Right renal pelvis (tissue), 4 donors: ENCODE results near the gene GPR65. TPM values are rescaled to one million over a fixed set of nuclear protein-coding genes. Genes with fewer than 3 reads are reported as not detected.

Experiments
- DNase-seq, 4 donors: peaks; one replicate each; pipeline ENCODE4 v3.0.0-alpha.2; 2013; ENCODE audit warnings: low read depth in 4 of 4, low spot score in 3 of 4, missing footprints in 1 of 4
- polyA plus RNA-seq, 4 donors: library from polyadenylated mRNA; unstranded; fragments of 120-200 nt; gene quantifications; one replicate each; pipeline ENCODE4 v1.2.1, GENCODE V29; 2013; ENCODE audit not compliant: insufficient read length in 4 of 4

The GPR65 gene
- polyA plus RNA-seq, 4 donors, result 0.49 to 0.66 (median 0.58) TPM

GRCh38 chr14:88034076-88034475 lies 29.1 kb downstream of the GPR65 start:
- no peak for DNase-seq

- DNase-seq, result no peak
These were observed 31.5 kb downstream of the GPR65 start for GRCh38 chr14:88036422-88036821.

- no peak for DNase-seq
These were observed 32.4 kb downstream of the GPR65 start for GRCh38 chr14:88037325-88037724.

GRCh38 chr14:88039197-88039596 lies 34.3 kb downstream of the GPR65 start:
- DNase-seq, result no peak

GRCh38 chr14:88040146-88040545 lies 35.2 kb downstream of the GPR65 start:
- no peak for DNase-seq

- no peak for DNase-seq
These were observed 38.9 kb downstream of the GPR65 start for GRCh38 chr14:88043529-88044443.

- no peak for DNase-seq
These were observed 39.5 kb downstream of the GPR65 start for GRCh38 chr14:88044444-88044758.

- DNase-seq, result no peak
These were observed 40.0 kb downstream of the GPR65 start for GRCh38 chr14:88044776-88045446.

GRCh38 chr14:88045705-88046104 lies 40.8 kb downstream of the GPR65 start:
- no peak for DNase-seq

GRCh38 chr14:88048351-88048750 lies 43.4 kb downstream of the GPR65 start:
- no peak for DNase-seq

- DNase-seq, result no peak
These were observed 44.3 kb downstream of the GPR65 start for GRCh38 chr14:88049266-88049665.

GRCh38 chr14:88049936-88050335 lies 45.0 kb downstream of the GPR65 start:
- DNase-seq, result no peak

- no peak for DNase-seq
These were observed 55.6 kb downstream of the GPR65 start for GRCh38 chr14:88060576-88060975.

- DNase-seq, result no peak
These were observed 58.9 kb downstream of the GPR65 start for GRCh38 chr14:88063811-88064210.

Other genes with a start within 250 kb of the GPR65 start
- 10 to 100 TPM; 33.7 to 50.7 (median 48.6) TPM for gene GALC, start 12.0 kb upstream of the GPR65 start, polyA plus RNA-seq